ENCODE data around the gene HMGN2. TPM values are rescaled to one million over a fixed set of nuclear protein-coding genes. Genes with fewer than 3 reads are reported as not detected.

Gene HMGN2
- total RNA-seq, 2 donors from 2014 or later, result 76.9 to 142 TPM

DNA sequence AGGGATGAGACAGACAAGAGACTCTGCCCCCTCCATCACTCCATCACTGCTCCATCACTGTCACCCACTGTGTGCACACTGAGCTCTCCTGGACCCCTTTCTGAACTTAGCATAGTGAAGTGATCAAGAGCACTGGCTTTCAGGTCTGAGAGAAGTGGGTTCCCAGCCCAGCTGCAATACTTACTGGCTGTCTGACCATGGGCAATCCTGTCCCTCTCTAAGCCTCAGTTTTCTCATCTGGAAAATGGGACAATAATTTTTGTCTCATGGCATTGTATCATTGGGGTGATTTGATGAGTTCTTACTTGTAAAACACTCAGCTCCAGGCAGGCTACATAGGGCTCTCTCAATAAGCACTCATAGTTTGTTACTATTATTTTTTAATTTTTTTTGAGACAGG lies 49.8 kb downstream of the HMGN2 start:
- no peak for DNase-seq (ENCODE audit: low spot score)
- no peaks in the 10 kb centered on the region for H3K4me1 ChIP-seq
- H3K27ac ChIP-seq, result no peak overlapping the region
- H3K4me3 ChIP-seq, result no peak overlapping the region
- no peaks in the 10 kb centered on the region for H3K27me3 ChIP-seq
- no peaks in the 10 kb centered on the region for H3K9me3 ChIP-seq
- H3K36me3 ChIP-seq, result no peaks in the 10 kb centered on the region
- TF ChIP-seq, protein P1, sequence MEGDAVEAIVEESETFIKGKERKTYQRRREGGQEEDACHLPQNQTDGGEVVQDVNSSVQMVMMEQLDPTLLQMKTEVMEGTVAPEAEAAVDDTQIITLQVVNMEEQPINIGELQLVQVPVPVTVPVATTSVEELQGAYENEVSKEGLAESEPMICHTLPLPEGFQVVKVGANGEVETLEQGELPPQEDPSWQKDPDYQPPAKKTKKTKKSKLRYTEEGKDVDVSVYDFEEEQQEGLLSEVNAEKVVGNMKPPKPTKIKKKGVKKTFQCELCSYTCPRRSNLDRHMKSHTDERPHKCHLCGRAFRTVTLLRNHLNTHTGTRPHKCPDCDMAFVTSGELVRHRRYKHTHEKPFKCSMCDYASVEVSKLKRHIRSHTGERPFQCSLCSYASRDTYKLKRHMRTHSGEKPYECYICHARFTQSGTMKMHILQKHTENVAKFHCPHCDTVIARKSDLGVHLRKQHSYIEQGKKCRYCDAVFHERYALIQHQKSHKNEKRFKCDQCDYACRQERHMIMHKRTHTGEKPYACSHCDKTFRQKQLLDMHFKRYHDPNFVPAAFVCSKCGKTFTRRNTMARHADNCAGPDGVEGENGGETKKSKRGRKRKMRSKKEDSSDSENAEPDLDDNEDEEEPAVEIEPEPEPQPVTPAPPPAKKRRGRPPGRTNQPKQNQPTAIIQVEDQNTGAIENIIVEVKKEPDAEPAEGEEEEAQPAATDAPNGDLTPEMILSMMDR (IDR thresholded peaks at IDR 0.05), result no peak

DNA sequence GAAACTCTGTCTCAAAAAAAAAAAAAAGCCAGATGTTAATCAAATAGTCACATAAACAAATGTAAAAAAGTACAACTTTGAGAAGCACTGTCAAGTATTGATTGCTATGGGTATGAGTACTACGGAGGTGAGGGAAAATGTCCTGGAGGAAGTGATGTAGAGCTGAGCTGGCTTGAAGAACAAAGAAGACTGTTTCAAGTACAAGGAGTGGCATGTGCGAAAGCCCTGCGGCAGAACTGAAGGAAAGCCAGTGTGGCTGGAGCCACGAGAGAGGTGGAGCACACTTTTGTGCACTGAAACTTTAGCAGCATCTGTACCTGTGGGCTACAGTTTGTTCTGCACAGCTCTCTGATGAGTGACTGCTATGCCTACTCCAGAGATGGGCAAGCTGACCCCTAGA lies 51.9 kb downstream of the HMGN2 start:
- Histone ChIP-seq H3K9me3 (no peaks in the 10 kb centered on the region), H3K4me3 (no peak overlapping the region), H3K27me3 (no peaks in the 10 kb centered on the region), H3K36me3 (no peaks in the 10 kb centered on the region), H3K4me1 (peaks cover 0 to 2% of the 10 kb centered on the region in 2 donors), H3K27ac (no peak overlapping the region)
- TF ChIP-seq, protein P1 (IDR thresholded peaks at IDR 0.05), result no peak
- DNase-seq (ENCODE audit: low spot score), result no peak

Other genes with a start within 250 kb of the HMGN2 start
- 100 to 1,000 TPM in 1 of 2 donors, 10 to 100 TPM in 1; 31.2 to 104 TPM for gene CEP85, start 238.2 kb upstream of the HMGN2 start, total RNA-seq
- gene SH3BGRL3, start 192.4 kb upstream of the HMGN2 start, total RNA-seq, result 10 to 100 TPM; 24.8 to 66.0 TPM
- gene UBXN11, start 165.8 kb upstream of the HMGN2 start, total RNA-seq, result 1 to 10 TPM; 4.5 to 7.4 TPM
- gene CD52, start 154.5 kb upstream of the HMGN2 start, total RNA-seq, result 1 to 10 TPM; 4.9 to 5.8 TPM
- not detected for gene CRYBG2, start 118.3 kb upstream of the HMGN2 start, total RNA-seq
- not detected for gene ZNF683, start 99.7 kb upstream of the HMGN2 start, total RNA-seq
- gene LIN28A, start 61.6 kb upstream of the HMGN2 start, total RNA-seq, result not detected
- gene DHDDS, start 40.1 kb upstream of the HMGN2 start, total RNA-seq, result 10 to 100 TPM; 24.2 to 33.3 TPM
- 1 to 10 TPM; 1.8 to 6.9 TPM for gene RPS6KA1, start 57.3 kb downstream of the HMGN2 start, total RNA-seq
- gene ARID1A, start 223.6 kb downstream of the HMGN2 start, total RNA-seq, result 10 to 100 TPM; 32.7 to 48.8 TPM

All from right atrium auricular region (tissue), 2 donors.